Stimulated activated CD8-positive, alpha-beta memory T cell treated with anti-CD3 and anti-CD28 coated beads, Interleukin-15, amount 100 ng/mL, for 1 hour (primary cell): ENCODE measurements around the gene ZBP1.

ENCODE experiments used
- DNase-seq: peaks from one replicate; pipeline ENCODE4 v3.0.0-alpha.2; 2020; ENCODE audit warnings: low read depth

Gene ZBP1

GRCh38 chr20:57571782-57572416 lies 48.3 kb downstream of the ZBP1 start:
- DNase-seq = no peak

- no peak for DNase-seq
These were observed 49.3 kb downstream of the ZBP1 start for GRCh38 chr20:57570920-57571319.

GRCh38 chr20:57570145-57570850 lies 49.9 kb downstream of the ZBP1 start:
- DNase-seq = no peak

GRCh38 chr20:57568960-57569359 lies 51.3 kb downstream of the ZBP1 start:
- DNase-seq = no peak

GRCh38 chr20:57568088-57568896 lies 51.9 kb downstream of the ZBP1 start:
- DNase-seq = no peak

- DNase-seq = no peak
These were observed 52.7 kb downstream of the ZBP1 start for GRCh38 chr20:57567471-57568079.

- no peak for DNase-seq
These were observed 53.3 kb downstream of the ZBP1 start for GRCh38 chr20:57566803-57567459.

- DNase-seq = no peak
These were observed 53.8 kb downstream of the ZBP1 start for GRCh38 chr20:57566399-57566798.

- DNase-seq = no peak
These were observed 55.1 kb downstream of the ZBP1 start for GRCh38 chr20:57564951-57565642.

- DNase-seq = no peak
These were observed 55.9 kb downstream of the ZBP1 start for GRCh38 chr20:57564180-57564802.

GRCh38 chr20:57563522-57563921 lies 56.7 kb downstream of the ZBP1 start:
- no peak for DNase-seq

- no peak for DNase-seq
These were observed 57.4 kb downstream of the ZBP1 start for GRCh38 chr20:57562541-57563465.

GRCh38 chr20:57561356-57562279 lies 58.6 kb downstream of the ZBP1 start:
- no peak for DNase-seq

GRCh38 chr20:57560554-57561355 lies 59.5 kb downstream of the ZBP1 start, which contains the start of gene PCK1:
Gene PCK1, plus strand, starts transcription at chr20:57561110. Its CDS starts 302 bp downstream, at chr20:57561412.
- no peak for DNase-seq

GRCh38 chr20:57559658-57560553 lies 60.3 kb downstream of the ZBP1 start:
- DNase-seq = no peak

- no peak for DNase-seq
These were observed 61.0 kb downstream of the ZBP1 start for GRCh38 chr20:57559289-57559634.
